Measurements from ENCODE around the gene IGSF3.
"Not testable (repeated sequence)": the region's sequence is repeated elsewhere in the genome, so short reads cannot be mapped to it uniquely, and the experiment has no call there.

Gene IGSF3

DNA sequence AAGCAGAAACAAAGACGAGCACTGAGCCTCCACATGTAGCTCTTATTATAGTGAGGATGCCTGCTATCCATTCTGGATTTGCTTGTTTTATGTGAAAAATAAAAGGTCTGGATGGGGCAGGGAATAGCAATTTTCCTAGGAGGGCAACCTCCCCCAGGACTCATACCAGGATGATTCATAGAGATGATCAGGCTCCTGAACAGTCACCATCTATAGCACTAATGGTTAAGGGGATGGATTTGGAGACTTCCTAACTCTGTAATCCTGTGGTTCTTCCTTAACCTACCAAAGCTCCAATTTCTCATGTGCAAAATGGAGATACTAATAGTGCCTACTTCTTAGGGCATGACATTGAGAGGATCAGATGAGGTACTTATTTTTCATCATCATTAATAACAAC is 62.2 kb downstream of the IGSF3 start:
- FAIRE-seq: no peak
- TF ChIP-seq POLR2AphosphoS5 (IDR thresholded peaks at IDR 0.05; ENCODE audit: low read depth, low read length) (no peak), TAF1 (IDR thresholded peaks at IDR 0.05; ENCODE audit: borderline replicate concordance, low read depth, low read length) (no peak), POLR2A (IDR thresholded peaks at IDR 0.05; ENCODE audit: low read depth, low read length) (no peak)
- DNase-seq (ENCODE audit: insufficient read length): no peak

DNA sequence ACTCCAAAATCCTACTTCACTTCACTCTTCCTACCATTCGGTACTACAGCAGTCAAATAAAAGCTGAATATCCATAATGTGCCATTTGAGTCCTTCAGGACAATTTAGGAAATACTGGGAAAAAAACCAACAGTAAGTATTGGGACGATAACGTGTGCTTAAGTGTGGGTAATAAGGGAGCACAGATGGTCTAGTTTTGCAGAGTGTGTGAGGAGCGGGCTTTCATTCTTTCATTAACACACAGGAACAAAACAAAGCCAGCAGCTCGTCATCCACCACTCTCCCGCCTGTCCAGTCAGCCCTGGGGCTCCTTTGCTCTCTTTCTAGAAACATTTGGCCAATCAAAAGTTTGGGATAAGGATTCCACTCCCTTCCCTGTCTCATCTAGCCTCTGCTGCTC is 63.1 kb downstream of the IGSF3 start:
- DNase-seq (ENCODE audit: insufficient read length); FAIRE-seq: not testable (repeated sequence)

DNA sequence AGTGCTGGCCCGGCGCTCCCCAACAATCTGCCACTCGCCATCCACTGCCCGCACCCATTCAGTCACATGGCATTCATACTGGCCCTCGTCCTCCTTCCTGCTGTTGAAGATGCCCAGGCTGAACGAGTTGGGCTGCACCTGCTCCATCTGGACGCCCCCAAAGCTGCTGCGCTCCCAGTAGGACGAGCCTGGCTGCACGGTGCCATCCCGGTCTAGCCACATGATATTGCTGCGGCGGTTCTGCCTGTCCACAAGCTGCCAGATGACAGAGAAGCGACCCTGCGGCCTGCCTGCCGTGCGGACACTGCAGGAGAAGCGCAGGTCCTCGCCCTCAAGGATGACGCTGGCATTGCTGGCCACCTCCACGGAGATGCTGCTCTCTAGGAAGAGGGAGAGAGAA is 63.9 kb downstream of the IGSF3 start:
- FAIRE-seq; DNase-seq (ENCODE audit: insufficient read length): not testable (repeated sequence)

DNA sequence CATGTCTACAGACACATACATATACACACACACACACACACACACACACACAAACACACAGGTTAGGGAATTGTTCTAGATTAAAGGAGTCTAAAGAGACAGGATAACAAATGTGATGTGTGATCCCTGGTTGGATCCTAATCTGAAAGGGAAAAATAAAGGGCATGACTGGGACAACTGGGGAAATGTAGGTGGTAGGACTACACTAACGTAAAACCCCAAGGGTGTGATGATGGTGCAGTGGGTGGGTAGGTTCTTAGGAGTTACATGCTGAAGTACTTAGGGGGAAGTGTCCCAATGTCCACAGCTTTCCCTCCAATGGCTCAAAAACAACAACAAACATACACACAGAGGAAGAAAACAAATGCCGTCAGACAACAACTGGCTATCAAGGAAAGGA is 68.2 kb downstream of the IGSF3 start:
- not testable (repeated sequence) for DNase-seq (ENCODE audit: insufficient read length); FAIRE-seq

DNA sequence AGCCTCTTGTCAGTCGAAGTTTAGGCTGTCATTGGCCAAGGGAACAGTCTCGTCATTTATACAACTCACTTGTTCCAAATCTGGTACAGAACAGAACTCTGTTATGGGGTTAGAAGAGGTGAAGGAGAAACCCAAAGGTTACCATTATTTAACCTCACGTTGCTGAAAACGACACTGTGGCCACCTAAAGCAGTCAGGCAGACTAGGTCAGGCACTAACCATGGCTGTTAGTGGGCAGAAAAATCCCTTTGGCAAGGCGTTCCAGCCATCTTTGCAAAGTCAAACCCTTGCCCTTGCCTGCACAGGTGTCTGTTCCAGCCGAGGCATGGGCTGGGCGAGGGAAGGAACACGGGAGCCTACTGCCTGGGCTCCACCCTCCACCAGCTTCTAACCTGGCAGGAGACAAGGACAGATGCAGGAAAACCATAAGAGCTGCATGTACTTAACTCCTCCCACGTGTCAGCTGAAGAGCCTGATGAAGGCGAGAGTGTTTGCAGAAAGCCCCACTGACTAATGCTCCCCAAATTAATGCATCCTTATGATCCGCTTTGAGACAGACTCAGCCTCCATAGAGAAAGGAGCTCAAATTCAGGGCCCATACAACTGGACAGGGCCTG is 69.0 kb downstream of the IGSF3 start:
- FAIRE-seq; DNase-seq (ENCODE audit: insufficient read length): not testable (repeated sequence)

DNA sequence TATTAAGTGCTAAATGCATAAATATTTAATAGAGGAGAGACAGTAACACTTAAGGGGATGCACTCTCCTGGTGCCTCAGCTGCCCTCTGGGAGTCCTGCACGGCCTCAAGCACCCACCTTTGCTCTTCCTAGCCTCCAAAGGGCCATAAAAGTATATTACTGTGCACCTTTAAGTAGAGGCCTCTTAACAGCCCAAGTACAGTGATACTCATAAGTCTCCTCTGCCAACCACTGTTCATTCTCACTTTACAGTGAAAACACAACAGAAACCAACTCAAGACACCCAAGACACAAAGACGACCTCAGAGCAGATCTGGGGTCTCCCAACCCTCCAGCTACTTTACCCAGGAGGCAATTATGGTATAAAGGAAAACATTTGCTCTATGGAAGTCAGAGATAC is 70.1 kb downstream of the IGSF3 start:
- not testable (repeated sequence) for FAIRE-seq; DNase-seq (ENCODE audit: insufficient read length)

DNA sequence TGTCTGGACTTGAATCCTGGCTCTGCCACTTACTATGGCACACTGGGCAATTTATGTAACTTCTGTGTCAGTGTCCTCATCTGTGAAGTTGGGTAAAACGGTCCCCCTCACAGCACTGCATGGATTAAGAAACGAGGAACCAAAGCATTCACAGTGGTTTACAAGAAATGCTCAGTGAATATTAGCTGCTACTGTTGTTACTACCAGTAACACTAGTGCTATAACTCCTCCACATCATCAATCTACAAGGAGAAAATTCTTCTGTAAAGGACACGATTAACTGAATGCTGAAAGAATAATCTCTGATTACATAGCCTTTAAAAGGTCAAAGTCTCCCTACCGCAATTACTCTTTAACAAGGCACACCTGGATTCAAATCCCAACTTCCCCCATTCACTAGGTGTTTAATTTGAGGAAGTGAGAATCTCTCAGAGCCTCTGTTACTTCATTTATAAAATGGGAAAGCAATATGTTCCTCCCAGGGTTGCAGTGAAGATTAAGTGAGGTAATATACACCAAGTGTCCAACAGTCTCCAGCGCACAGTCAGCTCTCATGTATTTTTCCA is 70.7 kb downstream of the IGSF3 start:
- FAIRE-seq: not testable (repeated sequence)

DNA sequence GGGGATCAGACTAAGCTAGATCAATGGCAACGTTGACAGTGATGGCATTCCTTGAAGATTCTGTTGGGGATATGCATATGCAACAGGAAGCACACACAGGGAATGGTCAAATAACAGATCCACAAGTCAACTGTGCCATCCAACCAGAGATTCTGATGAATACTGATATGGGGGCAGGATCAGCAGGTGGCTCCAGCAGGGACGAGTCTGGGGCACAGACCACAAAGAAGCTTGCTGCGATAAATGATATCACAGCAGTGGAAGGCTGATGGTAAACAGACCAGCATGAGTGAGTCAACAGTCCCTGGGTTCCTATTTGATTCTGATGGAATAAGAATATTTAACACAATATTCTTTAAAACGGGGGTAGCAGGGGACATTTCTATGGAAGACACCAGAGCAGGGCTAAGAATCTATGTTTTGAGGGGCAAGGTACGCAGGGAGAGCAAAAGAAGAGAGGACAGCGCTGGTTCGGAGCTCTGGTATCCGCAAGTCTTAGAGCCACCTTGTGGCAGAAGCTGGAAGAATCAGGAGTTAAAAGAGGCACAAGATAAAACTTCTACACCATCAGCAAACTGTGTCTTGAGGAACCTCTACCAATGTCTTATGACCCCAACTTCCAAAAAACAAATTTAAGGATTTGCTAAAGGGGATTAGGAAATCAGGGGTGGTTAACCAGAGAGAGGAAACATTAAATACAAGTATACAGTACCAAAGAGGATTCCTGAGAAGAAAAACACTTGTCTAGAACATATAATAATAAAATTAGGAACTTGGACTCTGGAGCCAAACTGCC is 71.4 kb downstream of the IGSF3 start:
- not testable (repeated sequence) for DNase-seq (ENCODE audit: insufficient read length)
- FAIRE-seq: peak; percentile 33

More for the DNA sequence above, 70.7 kb downstream of the IGSF3 start:
- not testable (repeated sequence) for DNase-seq (ENCODE audit: insufficient read length)

DNA sequence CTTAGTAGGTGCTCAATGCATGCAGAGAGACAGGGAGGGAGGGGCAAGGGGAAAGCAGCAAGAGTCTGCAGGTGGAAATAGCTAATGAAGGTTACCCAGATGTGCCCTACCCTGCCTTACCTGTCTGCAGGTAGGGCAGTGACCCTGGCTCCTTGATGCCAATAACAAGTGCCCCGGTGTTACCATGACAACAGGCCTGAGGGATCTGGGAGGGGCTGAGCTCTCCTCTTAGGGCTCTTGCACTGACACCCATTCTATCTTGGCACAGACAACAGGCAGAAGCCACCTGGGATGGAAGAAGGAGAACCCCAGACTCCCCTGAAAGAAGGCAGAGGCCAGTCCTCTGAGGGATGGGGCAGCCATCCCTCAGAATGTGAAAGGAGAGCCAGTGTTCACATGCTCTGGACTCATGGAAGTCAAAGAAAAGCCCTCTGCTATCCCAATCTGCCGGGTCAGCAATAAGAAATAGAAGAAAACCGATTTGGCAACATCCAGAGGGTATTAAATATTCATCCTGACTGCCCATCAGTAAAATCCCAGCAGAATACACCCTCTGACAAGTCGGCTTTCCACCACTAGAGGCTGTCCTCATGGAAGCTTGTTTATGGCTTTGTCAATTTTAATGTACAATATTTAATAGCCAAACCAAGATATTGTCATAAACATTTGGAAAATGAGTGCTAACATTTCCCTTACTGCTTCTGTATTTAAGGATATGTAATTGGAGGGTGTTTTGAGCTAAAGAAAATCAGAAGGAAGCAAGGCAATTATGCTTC is 72.3 kb downstream of the IGSF3 start:
- FAIRE-seq; DNase-seq (ENCODE audit: insufficient read length): not testable (repeated sequence)

DNA sequence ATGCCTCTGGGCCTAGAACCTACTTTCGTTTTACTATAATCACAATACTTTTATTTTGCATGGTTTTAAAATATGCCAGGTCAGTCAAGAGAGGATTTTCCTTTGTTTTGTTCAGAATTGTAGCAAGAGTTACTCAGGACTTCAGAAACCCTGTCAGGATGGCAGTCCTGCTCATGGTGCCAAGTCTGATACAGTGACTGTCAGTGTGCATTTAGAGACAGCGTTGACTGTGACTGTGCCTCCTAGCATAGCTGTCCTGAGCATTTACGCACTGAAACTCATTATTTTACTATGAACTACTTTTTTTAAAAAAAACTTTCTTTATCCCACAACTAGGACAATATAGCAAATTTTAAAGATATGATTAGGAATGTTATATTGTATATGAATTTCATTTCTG is 73.6 kb downstream of the IGSF3 start:
- not testable (repeated sequence) for FAIRE-seq; DNase-seq (ENCODE audit: insufficient read length)

DNA sequence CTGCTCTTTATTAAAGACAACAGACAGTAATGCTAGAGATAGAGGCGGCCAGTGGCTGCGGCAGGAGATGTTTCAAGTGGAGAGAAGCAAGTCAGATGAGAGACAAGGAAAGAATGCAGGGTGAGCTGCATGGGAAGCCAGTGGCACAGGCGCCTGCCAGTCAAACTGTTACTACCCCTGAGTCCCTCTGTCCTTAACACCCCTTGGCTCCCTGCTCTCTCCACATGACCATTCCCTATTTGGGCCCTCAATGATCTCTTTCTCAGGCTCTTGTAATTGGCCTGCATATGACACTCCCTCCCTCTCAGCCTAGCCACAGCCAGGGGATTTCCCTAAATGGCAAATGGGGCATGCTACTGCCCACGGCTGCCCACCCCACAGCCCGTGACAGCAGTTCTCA is 74.1 kb downstream of the IGSF3 start:
- not testable (repeated sequence) for DNase-seq (ENCODE audit: insufficient read length); FAIRE-seq

DNA sequence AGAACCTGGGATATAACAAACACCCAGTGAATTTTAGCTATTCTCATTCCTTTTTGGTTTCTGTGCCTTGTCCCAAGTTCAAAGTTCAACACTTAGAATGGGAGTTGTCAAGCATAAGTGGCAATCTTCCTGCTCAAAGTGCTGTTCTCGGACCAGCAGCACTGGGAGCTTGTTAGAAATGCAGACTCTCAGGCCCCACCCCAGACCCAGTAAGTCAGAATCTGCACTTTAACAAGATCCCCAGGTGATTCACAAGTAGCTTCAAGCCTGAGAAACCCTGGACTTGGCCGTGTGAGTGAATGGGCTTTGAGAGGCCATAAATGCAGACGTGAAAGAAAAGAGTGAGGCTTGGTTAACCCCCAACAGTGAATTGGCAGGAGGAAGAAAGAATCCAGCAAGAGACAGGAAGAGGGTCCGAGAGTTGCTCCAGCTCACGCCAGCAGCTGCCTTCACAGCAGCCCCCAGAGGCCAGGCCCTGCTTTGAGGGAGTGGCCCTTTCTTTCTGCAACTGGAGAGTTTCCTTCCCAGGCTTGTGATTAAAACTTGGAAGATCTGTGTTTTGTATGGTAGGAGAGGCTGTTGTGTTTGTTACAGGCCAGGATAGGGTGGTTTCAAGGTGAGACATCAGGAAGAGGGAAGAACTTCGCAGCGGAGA is 75.5 kb downstream of the IGSF3 start:
- not testable (repeated sequence) for FAIRE-seq; DNase-seq (ENCODE audit: insufficient read length)

DNA sequence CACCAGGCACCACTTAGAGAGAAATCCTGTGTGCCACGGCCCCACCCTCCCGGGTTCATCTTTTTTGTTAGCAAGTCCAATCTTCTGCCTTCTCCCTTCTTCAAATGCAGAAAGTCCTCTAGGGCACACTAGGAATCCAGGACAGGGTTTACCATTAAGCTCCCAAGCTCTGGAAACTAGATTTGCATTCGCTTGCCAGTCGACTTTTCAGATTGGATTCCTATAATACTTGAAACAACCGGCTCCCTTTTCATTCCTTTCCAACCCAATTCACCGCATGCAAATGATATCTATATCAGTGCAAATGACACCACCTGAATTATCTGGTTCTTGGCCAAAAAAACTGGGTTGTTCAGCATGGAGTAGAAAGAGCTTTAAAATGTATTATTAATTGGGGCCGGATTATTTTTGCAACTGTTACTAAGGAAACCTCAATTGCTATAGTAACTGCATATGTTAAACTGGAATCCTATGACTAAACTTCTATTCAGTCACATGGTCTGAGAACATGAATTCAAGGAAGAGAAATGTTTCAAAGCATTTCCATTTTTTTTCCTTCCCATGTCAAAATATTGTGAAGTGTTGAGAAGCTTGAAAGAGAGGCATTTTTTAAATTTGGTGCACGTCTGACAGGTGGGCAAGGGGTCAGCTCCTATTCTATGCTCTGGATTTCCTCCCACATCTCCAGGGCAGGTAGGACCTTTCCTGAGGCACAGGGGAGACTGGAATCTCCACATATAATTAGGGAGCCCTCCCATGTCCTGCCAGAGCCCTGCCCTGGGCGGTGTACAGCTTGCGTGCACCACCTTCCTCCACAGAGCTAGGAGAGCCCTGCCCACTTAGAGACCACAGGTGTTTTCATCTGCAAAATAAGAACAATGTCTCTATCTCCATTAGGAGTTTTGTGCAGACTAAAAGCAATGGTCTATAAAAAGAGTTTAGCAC is 76.3 kb downstream of the IGSF3 start:
- FAIRE-seq; DNase-seq (ENCODE audit: insufficient read length): not testable (repeated sequence)

DNA sequence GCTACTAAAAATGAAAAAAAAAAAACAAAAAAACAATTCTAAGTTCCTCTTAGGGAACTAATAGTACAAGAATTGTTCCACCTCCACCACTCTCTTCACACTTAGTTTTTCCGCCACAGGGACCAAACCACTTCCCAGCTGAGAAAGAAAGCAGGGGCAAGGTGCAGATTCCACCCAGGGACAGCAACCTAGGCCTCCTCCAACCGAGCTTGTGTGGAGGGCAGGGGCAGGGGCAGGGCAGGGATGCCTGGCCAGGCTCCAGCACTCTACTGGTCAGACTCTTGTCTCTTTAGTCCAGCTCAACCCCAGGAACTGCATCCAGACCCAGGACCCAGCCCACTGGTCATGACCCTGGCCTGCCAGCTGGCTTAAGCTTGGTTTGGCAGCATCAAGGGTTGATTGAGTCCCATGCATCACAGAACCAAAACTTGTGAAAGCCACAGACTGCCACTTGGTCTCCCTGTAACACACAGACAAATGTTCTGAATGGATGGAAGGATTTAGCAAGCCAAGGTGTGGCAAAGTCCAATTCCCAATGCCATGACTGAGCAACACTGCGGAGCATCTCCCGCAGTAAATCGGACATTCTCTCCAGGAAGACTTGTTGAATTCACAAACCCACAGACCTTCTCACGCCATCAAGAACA is 77.1 kb downstream of the IGSF3 start:
- DNase-seq (ENCODE audit: insufficient read length); FAIRE-seq: not testable (repeated sequence)

DNA sequence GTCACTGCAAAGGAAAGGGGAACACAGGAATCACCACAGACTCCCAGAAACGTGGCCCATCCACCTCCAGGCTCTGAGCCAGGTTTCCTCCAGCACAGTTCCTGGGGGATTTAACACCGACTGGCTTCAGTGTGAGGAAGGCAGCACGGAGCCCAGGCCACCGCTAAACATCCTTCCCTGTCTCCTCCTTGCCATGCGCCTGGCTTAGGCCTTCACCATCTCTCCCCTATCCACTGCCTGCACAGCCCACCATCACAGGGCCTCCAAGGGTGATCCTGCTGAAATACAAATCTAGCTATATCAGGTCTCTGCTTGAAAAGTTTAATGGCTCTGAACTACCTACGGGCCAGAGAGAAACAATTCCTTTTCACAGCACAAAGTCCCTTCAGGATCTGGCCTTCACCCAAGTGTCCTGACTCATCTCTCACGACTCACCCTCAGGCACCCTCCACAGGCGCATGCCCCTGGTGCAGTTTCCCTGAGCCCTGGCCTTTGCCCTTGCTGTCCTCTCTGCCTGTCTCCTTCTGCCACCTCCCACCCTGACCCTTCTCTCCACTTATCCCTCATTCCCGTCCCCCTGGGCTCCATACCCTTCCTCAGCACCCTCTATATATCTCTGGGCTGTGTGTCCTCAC is 78.3 kb downstream of the IGSF3 start:
- not testable (repeated sequence) for FAIRE-seq; DNase-seq (ENCODE audit: insufficient read length)
